T-helper 9 cell (primary cell): Measurements from ENCODE around the gene OR6B2.
A peak's percentile ranks its signal among the peaks of the same experiment; 100 is the strongest.

Experiments
- DNase-seq: peaks from one replicate; pipeline ENCODE4 v3.0.0-alpha.2; 2020

The OR6B2 gene

DNA sequence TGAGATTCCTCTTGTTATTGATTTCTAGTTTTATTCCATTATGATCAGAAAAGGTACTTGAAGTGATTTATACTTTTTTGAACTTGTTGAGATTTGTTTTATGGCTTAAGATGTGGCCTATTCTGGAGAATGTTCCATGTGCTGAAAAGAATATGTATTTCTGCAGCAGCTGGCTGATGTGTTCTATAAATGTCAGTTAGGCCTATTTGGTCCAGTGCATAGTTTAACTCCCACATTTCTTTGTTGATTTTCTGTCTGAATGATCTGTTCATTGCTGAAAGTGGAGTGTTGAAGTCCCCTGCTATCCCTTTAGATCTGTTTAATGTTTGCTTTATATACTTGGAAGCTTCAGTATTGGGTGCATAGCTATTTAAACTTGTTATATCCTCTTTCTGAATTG, 7.1 kb upstream of the OR6B2 start:
- no peak for DNase-seq

DNA sequence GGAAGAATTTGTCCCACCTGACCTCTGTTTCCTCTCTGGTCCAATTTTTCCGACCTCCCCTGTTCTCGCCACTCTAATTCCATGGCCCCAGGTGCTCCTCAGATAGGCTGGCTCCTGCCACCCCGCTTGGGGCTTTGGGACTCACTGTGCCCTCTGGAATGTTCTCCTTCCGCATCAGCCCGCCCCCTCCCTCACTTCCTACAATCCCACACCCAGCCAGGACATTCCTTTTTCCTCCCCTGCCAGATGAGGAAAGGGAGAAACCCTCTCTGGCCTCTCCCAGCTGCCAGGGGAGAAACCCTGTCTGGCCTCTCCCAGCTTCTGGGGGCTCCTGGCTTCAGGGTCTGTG, 3.1 kb upstream of the OR6B2 start:
- DNase-seq, result no peak

GRCh38 chr2:240032406-240033329, 2.4 kb upstream of the OR6B2 start:
- no peak for DNase-seq

- DNase-seq, result no peak
Observed at GRCh38 chr2:240024766-240025165, 5.5 kb downstream of the OR6B2 start.

- DNase-seq, result no peak
Observed at GRCh38 chr2:240023792-240024191, 6.4 kb downstream of the OR6B2 start.

- peak; percentile 58 for DNase-seq
Observed at GRCh38 chr2:240021488-240022104, 8.6 kb downstream of the OR6B2 start.

DNA sequence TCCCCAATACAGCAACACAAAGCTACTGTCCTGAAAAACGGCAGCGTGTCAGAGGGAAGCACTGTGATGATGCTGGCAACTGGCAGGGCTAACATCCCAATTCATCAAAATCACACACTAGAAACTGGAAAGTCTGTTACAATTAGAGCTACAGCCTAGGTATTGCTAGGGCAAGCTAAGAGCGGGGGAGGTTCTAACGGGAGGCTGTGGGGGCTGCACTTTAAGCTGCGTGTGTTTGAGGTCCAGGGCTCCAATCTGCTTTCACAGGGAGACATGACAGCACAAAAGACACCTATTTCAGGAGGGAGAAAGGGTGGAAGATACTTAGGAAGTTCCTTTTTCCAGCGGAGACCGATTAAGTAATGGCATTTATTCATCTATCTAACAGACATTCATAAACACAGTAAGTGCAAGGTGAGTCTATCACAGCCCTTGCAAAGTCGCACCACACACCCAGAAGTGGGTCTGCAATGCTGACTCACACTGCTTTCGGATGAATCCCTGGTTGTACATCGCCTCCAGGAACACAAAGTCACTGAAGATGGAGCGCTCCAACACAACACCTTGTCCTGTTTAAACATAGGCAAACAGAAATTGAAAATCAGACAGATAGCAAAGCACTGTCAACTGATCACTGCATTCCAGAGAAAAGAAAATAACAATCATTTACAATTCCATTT, 12.0 kb downstream of the OR6B2 start:
- no peak for DNase-seq

- DNase-seq, result no peak
Observed at GRCh38 chr2:240014327-240014726, 15.9 kb downstream of the OR6B2 start.

DNA sequence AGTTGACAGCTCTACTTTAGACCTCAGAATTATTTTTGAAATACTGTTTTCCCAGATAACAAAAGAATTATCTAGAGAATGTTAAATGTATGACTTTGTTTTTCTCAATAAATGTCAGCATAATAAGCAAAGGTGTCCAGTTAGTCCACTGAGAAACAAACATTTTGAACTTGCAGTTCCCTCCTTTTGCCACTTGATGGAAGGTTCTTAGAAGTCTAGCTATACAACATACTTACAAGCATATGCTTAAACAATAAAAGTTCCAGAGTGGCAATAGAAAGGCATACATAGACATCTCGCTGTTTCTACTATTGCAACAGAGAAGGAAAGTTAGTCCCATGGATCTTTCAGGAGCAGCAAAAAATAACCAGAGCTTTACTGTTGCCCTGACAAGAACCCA, 16.9 kb downstream of the OR6B2 start:
- no peak for DNase-seq

GRCh38 chr2:240002983-240003382, 27.2 kb downstream of the OR6B2 start:
- DNase-seq, result no peak

DNA sequence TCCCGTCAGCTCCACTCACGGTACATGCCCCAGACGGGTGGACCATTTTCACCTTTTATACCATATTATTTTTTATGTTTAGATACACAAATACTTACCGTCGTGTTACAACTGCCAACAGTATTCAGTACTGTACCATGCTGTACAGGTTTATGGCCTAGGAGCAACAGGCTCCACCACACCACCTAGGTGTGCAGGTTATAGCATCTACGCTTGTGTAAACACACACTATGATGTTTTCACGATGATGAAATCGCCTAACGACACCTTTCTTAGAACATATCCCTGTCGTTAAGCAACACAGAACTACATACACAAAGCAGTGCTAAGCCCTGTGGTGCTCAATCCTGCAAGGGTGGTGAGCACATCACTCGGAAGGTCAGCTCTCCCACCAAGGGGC, 29.6 kb downstream of the OR6B2 start:
- no peak for DNase-seq

DNA sequence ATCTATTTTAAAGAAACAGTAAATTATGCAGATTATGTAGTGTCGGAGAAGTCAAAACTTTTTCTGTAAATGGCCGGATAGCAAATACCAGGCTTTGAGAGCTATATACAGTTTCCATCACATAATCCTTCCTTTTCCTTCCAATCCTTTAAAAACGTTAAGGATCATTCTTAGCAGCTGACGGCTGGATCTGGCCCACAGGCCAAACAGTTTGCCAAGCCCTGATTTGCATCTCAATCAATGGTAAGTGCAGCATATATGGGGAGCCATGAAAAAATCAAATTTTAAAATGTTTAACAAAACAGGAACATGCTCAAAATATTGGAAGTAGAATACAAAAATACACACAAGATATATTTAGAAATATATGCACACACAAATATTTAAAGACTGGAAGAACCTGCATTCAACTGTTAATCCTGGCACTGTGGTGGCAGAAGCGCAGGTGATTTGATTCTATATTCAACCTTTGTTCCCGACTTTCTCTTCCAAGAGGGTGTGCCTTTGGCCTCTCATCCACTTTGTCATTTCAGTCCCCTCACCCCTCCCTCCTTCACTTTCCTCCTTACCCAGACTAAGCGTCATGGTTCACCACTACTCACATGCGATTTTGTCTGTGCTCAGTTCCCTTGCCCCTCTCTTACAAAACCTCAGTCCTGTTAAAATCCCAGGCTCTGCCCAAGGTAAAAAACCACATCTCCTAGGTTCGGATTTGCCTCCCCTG, 32.4 kb downstream of the OR6B2 start:
- no peak for DNase-seq

GRCh38 chr2:239994086-239994485, 36.1 kb downstream of the OR6B2 start:
- no peak for DNase-seq

GRCh38 chr2:239993291-239993690, 36.9 kb downstream of the OR6B2 start:
- DNase-seq, result no peak

DNA sequence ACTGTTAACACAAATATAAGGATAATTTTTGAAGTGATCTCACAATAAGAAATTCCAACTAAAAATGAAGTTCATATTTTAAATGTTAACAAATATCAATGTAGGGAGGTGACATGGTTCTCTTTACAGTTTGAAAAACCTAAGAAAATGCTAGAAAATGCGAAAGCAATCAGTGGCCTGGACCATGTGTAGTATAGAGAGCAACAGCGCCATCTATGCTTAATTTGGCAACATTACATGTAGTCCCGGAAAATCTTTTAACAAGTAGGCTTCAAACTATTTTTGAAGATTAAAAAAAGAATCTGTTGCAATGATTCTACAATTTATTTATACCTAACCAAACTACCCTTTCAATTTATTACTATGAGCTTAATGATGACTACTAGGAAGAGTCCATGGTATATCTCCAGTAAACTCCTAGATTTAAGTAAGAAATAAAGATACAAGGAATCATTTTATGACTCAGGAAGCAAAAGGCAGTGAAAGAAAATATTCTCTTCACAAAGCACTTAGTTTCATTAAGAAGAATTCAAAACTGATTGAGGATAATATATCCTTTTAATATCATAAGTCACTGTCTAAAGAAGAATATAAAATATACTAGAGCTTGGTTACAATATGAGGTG, 38.4 kb downstream of the OR6B2 start:
- no peak for DNase-seq

DNA sequence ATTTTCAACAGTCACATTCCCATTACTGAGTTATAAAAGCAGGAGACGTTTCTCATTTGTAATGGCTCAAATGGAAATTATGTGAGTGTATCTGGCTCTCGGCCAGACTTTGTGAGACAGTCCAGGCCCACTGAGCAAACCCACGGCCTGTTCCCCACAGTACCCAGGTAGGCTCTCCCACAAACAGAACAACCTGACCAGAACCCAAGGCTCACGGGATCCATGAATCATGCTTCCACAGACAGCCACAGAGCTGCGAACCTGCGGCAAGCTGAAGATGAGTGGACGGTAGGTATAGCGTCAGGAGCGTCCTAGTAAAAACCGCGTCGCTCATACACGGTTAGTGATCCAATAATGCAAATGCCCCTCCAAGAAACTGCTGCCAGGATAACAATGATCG, 39.3 kb downstream of the OR6B2 start:
- no peak for DNase-seq

DNA sequence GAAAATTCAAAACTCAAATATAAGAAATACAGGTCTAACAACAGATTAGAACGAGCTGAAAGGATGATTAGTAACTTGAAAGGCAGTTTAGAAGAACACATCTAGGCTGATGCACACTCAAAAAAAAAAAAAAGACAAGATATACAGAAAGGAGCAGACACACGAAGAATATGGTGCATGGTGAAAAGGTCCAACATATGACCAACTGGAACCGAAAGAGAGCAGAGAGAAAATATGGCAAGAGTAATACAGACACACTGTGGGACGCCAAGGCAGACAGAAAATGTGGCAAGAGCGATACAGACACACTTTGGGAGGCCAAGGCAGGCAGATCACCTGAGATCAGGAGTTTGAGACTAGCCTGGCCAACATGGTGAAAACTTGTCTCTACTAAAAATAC, 44.9 kb downstream of the OR6B2 start:
- no peak for DNase-seq

DNA sequence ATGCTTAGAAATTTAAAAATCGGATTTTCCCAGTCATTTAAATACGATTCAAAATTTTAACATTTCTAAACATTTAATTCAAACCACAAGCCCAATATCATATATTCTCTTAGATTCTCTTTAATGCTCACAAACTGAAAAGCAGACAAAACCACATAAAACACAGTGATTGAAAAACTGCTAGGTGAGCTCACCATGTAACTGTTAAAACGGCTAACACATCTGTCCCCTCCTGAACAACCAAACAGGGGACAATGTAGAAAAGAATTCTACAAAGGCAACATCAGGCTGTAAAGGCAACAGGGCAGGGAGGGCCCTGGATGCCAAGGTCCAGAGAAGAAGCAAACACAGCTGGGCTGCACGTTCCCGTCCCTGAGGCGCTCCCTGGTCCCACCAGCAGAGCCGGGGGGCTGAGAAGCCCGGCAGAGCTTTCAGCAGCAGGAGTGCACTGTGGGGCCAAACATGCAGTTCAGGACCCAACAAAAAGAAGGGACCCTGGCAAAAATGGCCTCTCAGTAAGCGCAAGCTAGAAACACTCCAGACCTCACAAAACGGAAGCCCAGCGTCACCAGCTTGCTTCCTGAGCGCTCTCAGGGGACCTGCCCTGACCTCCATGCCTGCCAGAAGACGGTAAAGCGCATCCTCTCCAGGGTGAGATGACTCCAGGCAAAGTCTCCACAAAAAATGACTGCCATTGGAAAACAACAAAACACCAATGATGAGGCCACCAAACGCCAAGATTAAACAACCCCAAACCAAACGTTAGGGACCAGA, 45.6 kb downstream of the OR6B2 start:
- DNase-seq, result no peak

DNA sequence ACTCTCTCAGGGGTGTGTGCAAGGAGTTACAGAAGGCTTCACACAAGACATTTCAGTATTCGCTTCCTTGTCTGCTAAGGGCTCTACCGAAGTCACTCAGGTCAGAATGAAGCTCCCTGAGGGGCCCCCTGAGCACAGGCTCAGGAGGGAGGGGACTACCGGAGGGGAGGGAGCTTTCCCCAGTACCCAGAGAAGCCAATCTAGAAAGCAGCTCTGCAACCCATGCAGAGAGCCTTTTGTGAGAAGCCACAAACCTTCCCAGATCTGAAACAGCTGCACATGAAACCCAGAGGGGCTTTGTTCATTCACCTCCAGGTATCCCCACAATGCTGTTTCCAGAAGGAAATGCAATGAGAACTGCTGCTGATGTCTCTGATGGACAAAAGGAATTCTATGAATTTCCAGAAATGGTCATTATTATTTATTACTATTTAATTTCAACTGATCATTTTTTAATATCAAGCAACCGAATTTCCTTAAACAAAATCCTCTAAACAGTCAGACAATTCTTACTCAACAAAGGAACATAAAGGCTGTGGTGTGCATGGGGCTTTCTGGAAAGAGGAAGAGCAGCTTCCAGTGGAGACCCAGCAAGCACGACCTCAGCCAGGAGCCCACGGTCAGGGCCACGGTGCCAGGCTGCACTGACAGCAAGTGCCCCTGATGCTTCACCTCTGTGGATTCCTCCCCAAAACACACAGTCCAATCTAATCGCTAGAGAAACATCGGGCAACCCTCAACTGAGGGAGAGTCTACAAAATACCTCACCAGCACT, 47.0 kb downstream of the OR6B2 start:
- DNase-seq, result no peak
